ENCODE data around the gene CNTLN.
"Not testable (repeated sequence)": the region's sequence is repeated elsewhere in the genome, so short reads cannot be mapped to it uniquely, and the experiment has no call there.

DNA sequence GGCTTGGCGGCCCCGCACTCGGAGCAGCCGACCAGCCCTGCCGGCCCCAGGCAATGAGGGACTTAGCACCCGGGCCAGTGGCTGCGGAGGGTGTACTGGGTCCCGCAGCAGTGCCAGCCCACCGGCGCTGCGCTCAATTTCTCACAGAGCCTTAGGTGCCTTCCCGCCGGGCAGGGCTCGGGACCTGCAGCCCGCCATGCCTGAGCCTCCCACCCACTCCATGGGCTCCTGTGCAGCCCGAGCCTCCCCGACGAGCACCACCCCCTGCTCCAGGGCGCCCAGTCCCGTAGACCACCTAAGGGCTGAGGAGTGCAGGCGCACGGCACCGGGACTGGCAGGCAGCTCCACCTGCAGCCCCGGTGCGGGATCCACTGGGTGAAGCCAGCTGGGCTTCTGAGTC, 219.2 kb downstream of the CNTLN start:
- TF ChIP-seq, protein P1, sequence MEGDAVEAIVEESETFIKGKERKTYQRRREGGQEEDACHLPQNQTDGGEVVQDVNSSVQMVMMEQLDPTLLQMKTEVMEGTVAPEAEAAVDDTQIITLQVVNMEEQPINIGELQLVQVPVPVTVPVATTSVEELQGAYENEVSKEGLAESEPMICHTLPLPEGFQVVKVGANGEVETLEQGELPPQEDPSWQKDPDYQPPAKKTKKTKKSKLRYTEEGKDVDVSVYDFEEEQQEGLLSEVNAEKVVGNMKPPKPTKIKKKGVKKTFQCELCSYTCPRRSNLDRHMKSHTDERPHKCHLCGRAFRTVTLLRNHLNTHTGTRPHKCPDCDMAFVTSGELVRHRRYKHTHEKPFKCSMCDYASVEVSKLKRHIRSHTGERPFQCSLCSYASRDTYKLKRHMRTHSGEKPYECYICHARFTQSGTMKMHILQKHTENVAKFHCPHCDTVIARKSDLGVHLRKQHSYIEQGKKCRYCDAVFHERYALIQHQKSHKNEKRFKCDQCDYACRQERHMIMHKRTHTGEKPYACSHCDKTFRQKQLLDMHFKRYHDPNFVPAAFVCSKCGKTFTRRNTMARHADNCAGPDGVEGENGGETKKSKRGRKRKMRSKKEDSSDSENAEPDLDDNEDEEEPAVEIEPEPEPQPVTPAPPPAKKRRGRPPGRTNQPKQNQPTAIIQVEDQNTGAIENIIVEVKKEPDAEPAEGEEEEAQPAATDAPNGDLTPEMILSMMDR (IDR thresholded peaks at IDR 0.05), result not testable (repeated sequence)
- not testable (repeated sequence) for TF ChIP-seq ZSCAN20 (CRISPR knock-in tag; IDR thresholded peaks at IDR 0.05); EP300 (IDR thresholded peaks at IDR 0.05); NFE2L2 (conservative IDR thresholded peaks at IDR 0.05; ENCODE audit: low read length)
